Measurements from ENCODE around the gene MICU1. TPM values are rescaled to one million over a fixed set of nuclear protein-coding genes. Genes with fewer than 3 reads are reported as not detected.

MICU1 gene
- total RNA-seq, 1 experiment from 2014 or later = 25.5 TPM

DNA sequence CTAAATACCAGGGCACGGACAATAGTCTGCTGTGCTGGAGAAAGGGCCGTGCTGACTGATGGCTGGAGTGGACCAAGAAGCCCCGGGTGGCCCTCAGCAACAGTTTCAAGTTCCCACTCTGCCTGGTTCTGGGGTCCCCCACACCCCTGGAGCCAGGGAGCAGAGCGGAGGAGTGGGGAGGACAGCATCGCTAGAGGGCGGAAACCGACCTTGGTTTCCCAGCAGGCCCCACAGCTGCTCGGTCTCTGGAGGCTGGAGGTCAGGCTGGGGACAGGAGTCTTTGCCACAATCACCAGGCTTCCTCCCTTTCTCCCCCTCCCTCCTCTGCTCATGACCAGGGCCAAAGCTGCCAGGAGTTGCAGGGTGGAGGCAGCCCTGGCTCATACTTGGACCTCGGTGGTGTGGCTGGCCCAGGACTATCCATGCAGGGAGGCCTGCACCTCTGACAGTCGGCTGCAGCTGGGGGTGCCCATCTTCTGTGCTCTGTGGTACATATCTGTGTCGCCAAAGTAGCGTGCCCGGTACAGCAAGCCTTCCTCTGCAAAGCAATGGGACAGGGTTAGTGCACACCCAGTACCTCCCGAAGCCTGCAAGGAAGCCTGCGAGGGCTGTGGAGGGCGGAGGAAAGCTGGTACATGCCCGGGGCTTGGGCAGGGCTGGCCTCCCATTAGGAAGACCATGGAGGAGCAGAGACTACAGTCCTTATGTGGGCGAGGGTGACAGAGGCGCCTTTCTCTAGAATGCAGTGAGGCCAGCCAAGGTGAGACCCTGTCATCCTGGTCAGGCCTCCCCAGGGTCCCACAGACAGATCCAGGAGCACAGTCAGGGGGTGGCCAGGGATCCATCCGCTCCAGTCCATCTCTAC lies 290.3 kb downstream of the MICU1 start:
- DNase-seq (ENCODE audit: unreplicated experiment) = peak; percentile 90
- ChIA-PET CTCF (interaction anchor here (0.6 to 7.3 kb wide), 15 partner anchors 10 to 492 kb away, joined by 3 to 68 read pairs (median 4); partner anchors contain the start of gene DDIT4), POLR2A (interaction anchor here (0.6 to 12.8 kb wide), 28 partner anchors 14 to 369 kb away, joined by 3 to 399 read pairs (median 5); partner anchors contain the start of genes ANAPC16, ASCC1 and DDIT4)
- Mint-ChIP-seq H3K36me3 (ENCODE audit: insufficient read depth, unreplicated experiment) (peaks cover 49% of the 10 kb centered on the region), H3K4me3 (ENCODE audit: unreplicated experiment) (peak overlapping the region; percentile 72), H3K27ac (ENCODE audit: low read depth, unreplicated experiment) (peak overlapping the region; percentile 79), H3K27me3 (ENCODE audit: insufficient read depth, unreplicated experiment) (no peaks in the 10 kb centered on the region), H3K4me1 (ENCODE audit: insufficient read depth, unreplicated experiment) (peaks cover 45% of the 10 kb centered on the region), H3K9me3 (ENCODE audit: unreplicated experiment) (no peaks in the 10 kb centered on the region)
- BruUV-seq (replicated peaks) = TSS peak; percentile 28
- intact Hi-C loops (cut with micrococcal nuclease) = loop anchor here (1.0 to 5.0 kb wide), 5 partner anchors 15 to 438 kb away; no protein-coding TSS in a partner anchor
- TF ChIP-seq, protein P1, sequence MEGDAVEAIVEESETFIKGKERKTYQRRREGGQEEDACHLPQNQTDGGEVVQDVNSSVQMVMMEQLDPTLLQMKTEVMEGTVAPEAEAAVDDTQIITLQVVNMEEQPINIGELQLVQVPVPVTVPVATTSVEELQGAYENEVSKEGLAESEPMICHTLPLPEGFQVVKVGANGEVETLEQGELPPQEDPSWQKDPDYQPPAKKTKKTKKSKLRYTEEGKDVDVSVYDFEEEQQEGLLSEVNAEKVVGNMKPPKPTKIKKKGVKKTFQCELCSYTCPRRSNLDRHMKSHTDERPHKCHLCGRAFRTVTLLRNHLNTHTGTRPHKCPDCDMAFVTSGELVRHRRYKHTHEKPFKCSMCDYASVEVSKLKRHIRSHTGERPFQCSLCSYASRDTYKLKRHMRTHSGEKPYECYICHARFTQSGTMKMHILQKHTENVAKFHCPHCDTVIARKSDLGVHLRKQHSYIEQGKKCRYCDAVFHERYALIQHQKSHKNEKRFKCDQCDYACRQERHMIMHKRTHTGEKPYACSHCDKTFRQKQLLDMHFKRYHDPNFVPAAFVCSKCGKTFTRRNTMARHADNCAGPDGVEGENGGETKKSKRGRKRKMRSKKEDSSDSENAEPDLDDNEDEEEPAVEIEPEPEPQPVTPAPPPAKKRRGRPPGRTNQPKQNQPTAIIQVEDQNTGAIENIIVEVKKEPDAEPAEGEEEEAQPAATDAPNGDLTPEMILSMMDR (IDR thresholded peaks at IDR 0.05; ENCODE audit: unreplicated experiment) = no peak

DNA sequence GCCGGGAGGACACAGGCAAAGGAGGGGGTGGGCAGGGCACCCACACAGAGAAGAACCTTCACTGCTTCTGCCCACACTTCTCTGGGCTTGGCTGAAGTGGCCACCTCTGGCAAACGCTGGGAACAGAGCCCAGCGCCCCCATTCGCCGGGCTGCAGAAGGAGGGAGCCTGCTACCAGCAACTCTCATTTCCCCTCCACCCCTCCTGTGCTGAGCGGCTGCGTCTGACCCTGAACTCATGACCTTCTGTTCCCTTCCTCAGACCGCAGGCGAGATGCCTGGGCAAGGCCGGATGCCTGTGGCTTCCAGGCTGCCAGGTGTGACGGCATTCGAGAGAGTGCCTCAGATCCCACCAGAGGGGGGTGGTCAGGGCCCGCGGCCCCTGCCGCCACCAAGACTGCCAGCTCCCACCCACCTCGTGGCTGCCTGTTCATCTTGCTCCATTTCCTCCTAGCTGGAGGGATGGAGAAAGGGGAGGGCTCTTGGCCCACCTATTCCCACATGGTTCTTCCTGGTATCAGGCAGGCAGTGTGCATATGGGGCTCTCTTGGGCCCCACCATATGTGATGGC lies 291.0 kb downstream of the MICU1 start:
- Mint-ChIP-seq H3K4me1 (ENCODE audit: insufficient read depth, unreplicated experiment) (peaks cover 50% of the 10 kb centered on the region), H3K27ac (ENCODE audit: low read depth, unreplicated experiment) (peak overlapping the region; percentile 79), H3K4me3 (ENCODE audit: unreplicated experiment) (peak overlapping the region; percentile 72), H3K27me3 (ENCODE audit: insufficient read depth, unreplicated experiment) (no peaks in the 10 kb centered on the region), H3K9me3 (ENCODE audit: unreplicated experiment) (no peaks in the 10 kb centered on the region), H3K36me3 (ENCODE audit: insufficient read depth, unreplicated experiment) (peaks cover 48% of the 10 kb centered on the region)
- intact Hi-C loops (cut with micrococcal nuclease) = loop anchor here (1.0 to 5.0 kb wide), 4 partner anchors 15 to 438 kb away; no protein-coding TSS in a partner anchor
- ChIA-PET POLR2A (interaction anchor here (0.6 to 12.8 kb wide), 26 partner anchors 14 to 554 kb away, joined by 3 to 399 read pairs (median 5); partner anchors contain the start of genes ANAPC16, ASCC1 and DDIT4), CTCF (interaction anchor here (0.6 to 7.3 kb wide), 13 partner anchors 12 to 492 kb away, joined by 3 to 68 read pairs (median 4); partner anchors contain the start of gene DDIT4)
- peak; percentile 100 for DNase-seq (ENCODE audit: unreplicated experiment)
- BruUV-seq (replicated peaks) = no TSS peak
- TF ChIP-seq, protein P1 (IDR thresholded peaks at IDR 0.05; ENCODE audit: unreplicated experiment) = no peak

DNA sequence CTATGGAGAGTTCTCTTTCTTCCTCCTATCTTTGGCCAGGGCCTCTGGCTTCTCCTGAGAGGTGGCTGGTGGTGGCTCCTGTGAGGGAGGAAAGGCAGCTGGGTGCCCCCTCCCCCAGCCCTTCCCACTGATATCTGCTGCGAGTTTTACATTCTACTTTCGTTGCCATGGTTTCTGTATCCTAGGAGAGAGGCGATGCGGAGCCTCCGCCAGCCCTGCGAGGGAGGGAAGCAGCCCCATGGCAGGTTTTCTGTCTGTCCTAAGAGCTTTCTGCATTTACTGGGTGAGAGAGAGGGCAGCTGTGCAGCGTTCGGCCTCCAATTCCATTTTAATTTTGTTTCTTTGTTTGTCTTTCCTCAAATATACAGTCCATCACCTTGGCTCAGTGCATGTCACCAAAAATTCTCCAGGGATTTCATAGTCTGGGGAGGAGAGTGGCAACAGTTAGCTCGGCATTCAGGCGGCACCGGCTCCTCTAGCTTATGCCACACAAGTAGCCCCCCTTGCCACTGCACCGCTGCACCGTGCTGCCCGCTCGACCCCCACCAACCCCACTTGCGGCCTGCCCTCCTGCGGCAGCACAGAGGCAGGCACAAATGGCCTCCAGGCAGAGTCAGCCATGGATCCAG lies 291.6 kb downstream of the MICU1 start:
- ChIA-PET POLR2A (interaction anchor here (0.6 to 12.8 kb wide), 19 partner anchors 14 to 554 kb away, joined by 3 to 399 read pairs (median 5); partner anchors contain the start of genes ANAPC16, ASCC1 and DDIT4), CTCF (interaction anchor here (0.6 to 7.3 kb wide), 11 partner anchors 12 to 512 kb away, joined by 3 to 68 read pairs (median 4); partner anchors contain the start of gene DDIT4)
- TF ChIP-seq, protein P1 (IDR thresholded peaks at IDR 0.05; ENCODE audit: unreplicated experiment) = no peak
- Mint-ChIP-seq H3K9me3 (ENCODE audit: unreplicated experiment) (no peaks in the 10 kb centered on the region), H3K36me3 (ENCODE audit: insufficient read depth, unreplicated experiment) (peaks cover 46% of the 10 kb centered on the region), H3K27ac (ENCODE audit: low read depth, unreplicated experiment) (peak overlapping the region; percentile 79), H3K4me1 (ENCODE audit: insufficient read depth, unreplicated experiment) (peaks cover 53% of the 10 kb centered on the region), H3K4me3 (ENCODE audit: unreplicated experiment) (peak overlapping the region; percentile 72), H3K27me3 (ENCODE audit: insufficient read depth, unreplicated experiment) (no peaks in the 10 kb centered on the region)
- no TSS peak for BruUV-seq (replicated peaks)
- peak; percentile 48 for DNase-seq (ENCODE audit: unreplicated experiment)
- intact Hi-C loops (cut with micrococcal nuclease) = loop anchor here (2.0 kb wide), 1 partner anchor 112 kb away; no protein-coding TSS in a partner anchor

Data from MCF 10A (cell line).